Kidney epithelial cell (primary cell): ENCODE results near the gene SERPIND1. TPM values are rescaled to one million over a fixed set of nuclear protein-coding genes. Genes with fewer than 3 reads are reported as not detected.
A peak's percentile ranks its signal among the peaks of the same experiment; 100 is the strongest.

ENCODE experiments used
- DNase-seq: peaks from one replicate; pipeline ENCODE4 v3.0.0-alpha.2; 2010; ENCODE audit warnings: low read depth
- H3K27me3 ChIP-seq: 2 replicates; pipeline ENCODE4 v1.6.0; 2011; ENCODE audit warnings: low read length; ENCODE audit not compliant: control insufficient read depth, insufficient read depth
- H3K36me3 ChIP-seq: 2 replicates; pipeline ENCODE4 v1.5.1; 2011; ENCODE audit warnings: low read length; ENCODE audit not compliant: control insufficient read depth, insufficient read depth
- H3K4me3 ChIP-seq: 2 replicates; pipeline ENCODE4 v1.5.1; 2011; ENCODE audit warnings: low read depth, mild to moderate bottlenecking, control low read depth, low read length
- CTCF ChIP-seq: IDR thresholded peaks from 2 replicates; pipeline ENCODE4 v1.5.1; 2011; ENCODE audit warnings: mild to moderate bottlenecking, moderate library complexity, low read length, control low read depth, inconsistent platforms; ENCODE audit not compliant: insufficient read depth, poor library complexity, severe bottlenecking
- total RNA-seq: library from RNA; depleted of rRNA; stranded (reverse); fragments of >200 nt; gene quantifications from 2 replicates; pipeline ENCODE4 v1.2.3, GENCODE V29; 2015

SERPIND1 gene
- total RNA-seq, 1 donor from 2014 or later = not detected

- Histone ChIP-seq H3K4me3 (no peak overlapping the region), H3K27me3 (no peaks in the 10 kb centered on the region), H3K36me3 (no peaks in the 10 kb centered on the region)
- no peak for DNase-seq
- TF ChIP-seq CTCF = peak; percentile 7
Measured at GRCh38 chr22:20751185-20751851, 22.6 kb upstream of the SERPIND1 start.

DNA sequence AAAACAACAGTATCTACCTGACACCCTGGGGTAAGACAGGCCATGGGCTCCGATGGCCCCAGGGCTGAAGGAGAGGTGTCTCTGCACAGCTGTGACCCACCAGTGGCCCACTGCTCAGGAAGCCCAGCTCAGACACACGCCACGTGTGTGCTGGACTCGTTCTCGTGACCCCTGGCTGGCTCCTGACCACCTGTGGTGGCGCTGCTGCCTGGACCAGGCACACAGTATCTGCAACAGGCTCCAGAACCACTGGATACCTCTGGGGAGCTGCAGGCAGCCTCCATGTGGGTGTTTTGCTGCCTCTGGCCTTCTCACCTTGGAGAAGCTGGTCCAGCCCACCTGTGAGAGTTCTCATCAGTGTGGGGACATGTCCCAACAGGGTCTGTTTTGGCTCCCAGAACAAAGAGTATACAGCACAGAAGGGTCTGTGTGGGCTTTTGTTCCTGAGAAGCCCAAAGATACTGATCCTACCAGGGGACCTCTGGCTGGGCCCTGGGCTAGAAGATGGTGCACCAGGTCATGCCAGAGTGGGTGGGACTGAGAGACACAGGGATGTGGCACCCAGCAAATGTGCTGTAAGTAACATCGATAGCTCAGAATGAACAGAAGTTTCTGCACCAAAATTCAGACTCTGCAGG, 21.7 kb upstream of the SERPIND1 start:
- no peaks in the 10 kb centered on the region for H3K27me3 ChIP-seq
- no peaks in the 10 kb centered on the region for H3K36me3 ChIP-seq
- no peak for DNase-seq
- TF ChIP-seq CTCF = no peak
- no peak overlapping the region for H3K4me3 ChIP-seq

- Histone ChIP-seq H3K36me3 (no peaks in the 10 kb centered on the region), H3K27me3 (no peaks in the 10 kb centered on the region), H3K4me3 (no peak overlapping the region)
- no peak for DNase-seq
- no peak for TF ChIP-seq CTCF
Measured at GRCh38 chr22:20752873-20753272, 21.0 kb upstream of the SERPIND1 start.

DNA sequence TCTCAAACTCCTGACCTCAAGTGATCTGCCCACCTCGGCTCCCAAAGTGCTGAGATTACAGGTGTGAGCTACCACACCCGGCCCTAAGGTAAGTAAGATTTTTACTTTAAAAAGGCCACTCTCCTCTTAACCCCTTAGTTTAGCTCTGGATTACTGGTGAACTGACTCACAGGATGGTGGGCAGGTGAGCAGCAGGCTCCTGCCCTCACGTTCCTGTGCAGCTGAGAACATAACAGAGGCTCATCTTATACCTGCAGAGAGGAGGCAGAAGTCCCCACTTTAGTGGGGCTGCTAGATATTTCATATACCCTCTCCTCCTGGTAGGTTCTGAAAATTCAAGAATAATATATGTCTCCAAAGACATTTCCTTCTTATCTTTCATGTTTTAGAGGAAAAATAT, 17.1 kb upstream of the SERPIND1 start:
- H3K4me3 ChIP-seq = no peak overlapping the region
- H3K36me3 ChIP-seq = no peaks in the 10 kb centered on the region
- no peak for DNase-seq
- H3K27me3 ChIP-seq = no peaks in the 10 kb centered on the region
- no peak for TF ChIP-seq CTCF

- DNase-seq = no peak
- no peak overlapping the region for H3K4me3 ChIP-seq
- no peaks in the 10 kb centered on the region for H3K36me3 ChIP-seq
- no peaks in the 10 kb centered on the region for H3K27me3 ChIP-seq
- peak; percentile 6 for TF ChIP-seq CTCF
Measured at GRCh38 chr22:20758688-20759087, 15.2 kb upstream of the SERPIND1 start.

GRCh38 chr22:20760084-20760483, 13.8 kb upstream of the SERPIND1 start:
- no peak overlapping the region for H3K4me3 ChIP-seq
- no peaks in the 10 kb centered on the region for H3K36me3 ChIP-seq
- no peak for DNase-seq
- no peak for TF ChIP-seq CTCF
- no peaks in the 10 kb centered on the region for H3K27me3 ChIP-seq
